A673 (cell line): Measurements from ENCODE around the gene ADAMTSL3. TPM values are rescaled to one million over a fixed set of nuclear protein-coding genes. Genes with fewer than 3 reads are reported as not detected.
A peak's percentile ranks its signal among the peaks of the same experiment; 100 is the strongest.

Experiments used
- BruUV-seq: library from RNA; stranded (reverse); fragments of 400-500 nt; replicated peaks from 2 replicates; lab custom pipeline; 2021; lab: Mats Ljungman, UMichigan
- CTCF ChIA-PET: fragments of 300-600 bp; sonication (Branson Sonifier 250); formaldehyde crosslinking; loops from one replicate; lab custom pipeline; 2022; ENCODE audit warnings: antibody characterized with exemption; lab: Charles Lee
- POLR2A ChIA-PET: fragments of 300-600 bp; sonication (Branson Sonifier 250); formaldehyde crosslinking; loops from one replicate; lab custom pipeline; 2022; ENCODE audit warnings: antibody characterized with exemption; ENCODE audit not compliant: low non-redundant PET; lab: Charles Lee
- DNase-seq: peaks from one replicate; pipeline ENCODE4 v3.0.0-alpha.2; 2015; ENCODE audit warnings: low spot score
- H3K27ac ChIP-seq: fragments of 200-600 bp; sonication (generic); 2 replicates; pipeline ENCODE4 v1.5.1; 2016; ENCODE audit warnings: mixed run types, low read depth, mild to moderate bottlenecking, mixed read lengths, antibody characterized with exemption, low read length; ENCODE audit not compliant: poor library complexity, severe bottlenecking
- H3K27me3 ChIP-seq: fragments of 200-600 bp; sonication (generic); replicated peaks from 2 replicates; pipeline ENCODE4 v1.6.1; 2017; ENCODE audit warnings: mixed run types, low read depth, mild to moderate bottlenecking, mixed read lengths, antibody characterized with exemption, low read length; ENCODE audit not compliant: insufficient read depth, poor library complexity
- H3K36me3 ChIP-seq: fragments of 200-600 bp; sonication (generic); 2 replicates; pipeline ENCODE4 v1.6.1; 2016; ENCODE audit warnings: mixed run types, mild to moderate bottlenecking, mixed read lengths, antibody characterized with exemption, low read length; ENCODE audit not compliant: insufficient read depth, poor library complexity, severe bottlenecking
- H3K4me1 ChIP-seq: fragments of 200-600 bp; sonication (generic); 2 replicates; pipeline ENCODE4 v1.6.1; 2017; ENCODE audit warnings: mixed run types, mild to moderate bottlenecking, mixed read lengths, antibody characterized with exemption, low read length; ENCODE audit not compliant: insufficient read depth, poor library complexity, severe bottlenecking
- H3K4me3 ChIP-seq: fragments of 200-600 bp; sonication (generic); 2 replicates; pipeline ENCODE4 v1.5.1; 2016; ENCODE audit warnings: low read depth, mixed run types, mild to moderate bottlenecking, mixed read lengths, low read length; ENCODE audit not compliant: poor library complexity, severe bottlenecking
- H3K9me3 ChIP-seq: fragments of 200-600 bp; sonication (generic); 2 replicates; pipeline ENCODE4 v1.6.1; 2016; ENCODE audit warnings: mixed run types, low read depth, mild to moderate bottlenecking, mixed read lengths, antibody characterized with exemption, low read length; ENCODE audit not compliant: poor library complexity, severe bottlenecking
- CTCF ChIP-seq: fragments of 300-800, 200-600 bp; sonication (generic); conservative IDR thresholded peaks from 2 replicates; pipeline ENCODE4 v1.5.1; 2017; ENCODE audit warnings: low read depth, mild to moderate bottlenecking, antibody characterized with exemption, low read length, moderate library complexity, mixed read lengths
- EZH2 ChIP-seq: fragments of 200-600 bp; sonication (generic); IDR thresholded peaks from 2 replicates; pipeline ENCODE4 v1.6.1; 2017; ENCODE audit warnings: borderline replicate concordance, low read depth, mild to moderate bottlenecking, mixed read lengths, antibody characterized with exemption, low read length; ENCODE audit not compliant: poor library complexity, severe bottlenecking
- intact Hi-C: fragments of 100-400 bp; cut with micrococcal nuclease; formaldehyde crosslinking; loops from one replicate; pipeline ENCODE4 v1.10.0; 2022; ENCODE audit not compliant: unreplicated experiment
- total RNA-seq: library from RNA; stranded (reverse); gene quantifications from 2 replicates; pipeline ENCODE4 v1.2.3, GENCODE V29; 2021

Gene ADAMTSL3
- total RNA-seq, 1 experiment from 2014 or later: 0.95 TPM

- TF ChIP-seq CTCF (no peak), EZH2 (no peak)
- no peak overlapping the region for H3K27ac ChIP-seq
- no peaks in the 10 kb centered on the region for H3K36me3 ChIP-seq
- BruUV-seq: no TSS peak
- peaks cover 15% of the 10 kb centered on the region for H3K27me3 ChIP-seq
- intact Hi-C loops: no loop called here
- H3K9me3 ChIP-seq: no peaks in the 10 kb centered on the region
- DNase-seq: no peak
- ChIA-PET POLR2A (no interaction called here), CTCF (interaction anchor here (1.0 kb wide), 1 partner anchor 120 kb away, joined by 3 read pairs; no protein-coding TSS in a partner anchor)
- peaks cover 29% of the 10 kb centered on the region for H3K4me1 ChIP-seq
- H3K4me3 ChIP-seq: no peak overlapping the region
Measured at GRCh38 chr15:83887961-83888360, 234.0 kb downstream of the ADAMTSL3 start.

GRCh38 chr15:83889995-83890394 is 236.1 kb downstream of the ADAMTSL3 start:
- H3K9me3 ChIP-seq: no peaks in the 10 kb centered on the region
- intact Hi-C loops: no loop called here
- BruUV-seq: no TSS peak
- no peaks in the 10 kb centered on the region for H3K36me3 ChIP-seq
- ChIA-PET POLR2A (no interaction called here), CTCF (no interaction called here)
- H3K4me1 ChIP-seq: peaks cover 29% of the 10 kb centered on the region
- peaks cover 15% of the 10 kb centered on the region for H3K27me3 ChIP-seq
- DNase-seq: peak; percentile 22
- H3K4me3 ChIP-seq: no peak overlapping the region
- no peak overlapping the region for H3K27ac ChIP-seq
- TF ChIP-seq CTCF: no peak
- TF ChIP-seq EZH2: no peak

- TF ChIP-seq EZH2 (no peak), CTCF (no peak)
- Histone ChIP-seq H3K27ac (no peak overlapping the region), H3K36me3 (no peaks in the 10 kb centered on the region), H3K27me3 (peaks cover 15% of the 10 kb centered on the region), H3K9me3 (no peaks in the 10 kb centered on the region), H3K4me1 (peaks cover 29% of the 10 kb centered on the region), H3K4me3 (no peak overlapping the region)
- ChIA-PET POLR2A (no interaction called here), CTCF (no interaction called here)
- intact Hi-C loops: no loop called here
- DNase-seq: peak; percentile 88
- no TSS peak for BruUV-seq
Measured at GRCh38 chr15:83890587-83890986, 236.7 kb downstream of the ADAMTSL3 start.
